HCT116 (cell line): Measurements from ENCODE around the gene HOXC11.

Experiments used
- EGR1 ChIP-seq: IDR thresholded peaks from 2 replicates; pipeline ENCODE4 v1.6.1; 2012; ENCODE audit warnings: low read depth
- POLR2A ChIP-seq: IDR thresholded peaks from 2 replicates; pipeline ENCODE4 v1.7.0; 2011; ENCODE audit warnings: borderline replicate concordance; ENCODE audit not compliant: insufficient read depth, insufficient read length; ENCODE audit errors: extremely low read depth
- TF ChIP-seq, protein P1 (sequence below), 3 experiments: fragments of 200-600 bp in 1 of 3; sonication (generic) in 1 of 3; IDR thresholded peaks in 2 of 3; conservative IDR thresholded peaks in 1 of 3; 2 replicates each; pipeline ENCODE4 v1.5.1; 2012 to 2017; ENCODE audit warnings: low read depth in 2 of 3, low read length in 2 of 3, antibody characterized with exemption in 1 of 3, borderline replicate concordance in 1 of 3, control low read depth in 1 of 3, mild to moderate bottlenecking in 1 of 3, mixed read lengths in 1 of 3, mixed run types in 1 of 3, moderate library complexity in 1 of 3; ENCODE audit not compliant: insufficient read depth in 1 of 3

DNA sequence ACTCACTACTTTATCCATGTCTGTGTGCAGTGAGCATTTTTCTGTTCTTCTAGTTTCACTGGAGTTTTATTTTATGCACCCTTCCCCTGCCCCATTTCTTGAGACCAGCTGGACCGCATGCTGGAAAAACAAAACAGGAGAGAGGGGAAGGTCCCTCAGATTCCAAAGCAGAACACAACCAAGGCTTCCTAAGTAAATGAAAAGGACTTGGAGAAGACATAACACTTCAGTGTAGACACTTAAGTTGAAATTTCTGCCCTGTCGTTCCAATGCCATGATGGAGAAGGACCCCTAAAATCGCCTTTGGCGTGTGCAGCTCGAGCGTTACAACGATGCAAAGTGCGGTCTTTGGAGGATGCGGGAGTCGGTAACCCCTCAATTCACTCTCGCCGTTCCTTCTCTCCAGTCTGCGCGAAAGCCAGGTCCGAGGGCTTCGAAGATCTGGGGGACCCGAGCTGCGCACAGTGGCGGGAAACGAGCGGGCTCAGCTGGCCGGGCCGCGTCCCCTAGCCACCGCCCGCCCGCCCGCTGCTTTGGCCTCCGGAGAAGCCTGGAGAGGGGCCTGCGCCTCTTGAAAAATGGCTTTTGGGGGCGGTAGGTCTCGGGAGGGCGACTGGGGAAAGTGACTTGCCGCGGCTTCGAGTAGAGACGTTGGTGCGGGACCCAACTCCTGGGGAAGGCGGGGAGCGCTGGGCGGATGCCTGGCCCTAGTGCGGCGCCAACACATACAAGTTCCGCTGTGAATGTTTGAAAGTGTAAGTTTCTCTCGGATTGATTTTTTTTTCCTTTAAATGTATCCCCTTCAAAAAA lies 45.5 kb upstream of the HOXC11 start:
- TF ChIP-seq EGR1 (no peak), POLR2A (no peak)
- TF ChIP-seq, protein P1, sequence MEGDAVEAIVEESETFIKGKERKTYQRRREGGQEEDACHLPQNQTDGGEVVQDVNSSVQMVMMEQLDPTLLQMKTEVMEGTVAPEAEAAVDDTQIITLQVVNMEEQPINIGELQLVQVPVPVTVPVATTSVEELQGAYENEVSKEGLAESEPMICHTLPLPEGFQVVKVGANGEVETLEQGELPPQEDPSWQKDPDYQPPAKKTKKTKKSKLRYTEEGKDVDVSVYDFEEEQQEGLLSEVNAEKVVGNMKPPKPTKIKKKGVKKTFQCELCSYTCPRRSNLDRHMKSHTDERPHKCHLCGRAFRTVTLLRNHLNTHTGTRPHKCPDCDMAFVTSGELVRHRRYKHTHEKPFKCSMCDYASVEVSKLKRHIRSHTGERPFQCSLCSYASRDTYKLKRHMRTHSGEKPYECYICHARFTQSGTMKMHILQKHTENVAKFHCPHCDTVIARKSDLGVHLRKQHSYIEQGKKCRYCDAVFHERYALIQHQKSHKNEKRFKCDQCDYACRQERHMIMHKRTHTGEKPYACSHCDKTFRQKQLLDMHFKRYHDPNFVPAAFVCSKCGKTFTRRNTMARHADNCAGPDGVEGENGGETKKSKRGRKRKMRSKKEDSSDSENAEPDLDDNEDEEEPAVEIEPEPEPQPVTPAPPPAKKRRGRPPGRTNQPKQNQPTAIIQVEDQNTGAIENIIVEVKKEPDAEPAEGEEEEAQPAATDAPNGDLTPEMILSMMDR (IDR thresholded peaks at IDR 0.05 in 2 of 3, conservative IDR thresholded peaks at IDR 0.05 in 1 of 3; ENCODE audit: borderline replicate concordance in 1 of 3, insufficient read depth in 1 of 3, low read depth in 2 of 3, low read length in 2 of 3), result no peak
